Testis (tissue), 2 donors: ENCODE measurements around the gene ATP5PB.

Experiments
- CTCF ChIP-seq, 3 experiments: fragments of 450-650 bp in 2 of 3; fragments of 200-600 bp in 1 of 3; sonication (generic) in 1 of 3; IDR thresholded peaks; one replicate each; pipeline ENCODE4 v1.5.1; 2016 to 2019; ENCODE audit warnings: antibody characterized with exemption in 3 of 3, mild to moderate bottlenecking in 2 of 3, moderate library complexity in 1 of 3
- POLR2A ChIP-seq: fragments of 450-650 bp; IDR thresholded peaks from one replicate; pipeline ENCODE4 v1.6.1; 2017; ENCODE audit warnings: antibody characterized with exemption, mild to moderate bottlenecking, moderate library complexity

- TF ChIP-seq CTCF (IDR thresholded peaks at IDR 0.05) (no peak), POLR2A (no peak)
These were observed 12.5 kb upstream of the ATP5PB start for GRCh38 chr1:111436726-111437125.
